Measurements from ENCODE around the gene OGFR.
"Not testable (repeated sequence)": the region's sequence is repeated elsewhere in the genome, so short reads cannot be mapped to it uniquely, and the experiment has no call there.

OGFR gene

DNA sequence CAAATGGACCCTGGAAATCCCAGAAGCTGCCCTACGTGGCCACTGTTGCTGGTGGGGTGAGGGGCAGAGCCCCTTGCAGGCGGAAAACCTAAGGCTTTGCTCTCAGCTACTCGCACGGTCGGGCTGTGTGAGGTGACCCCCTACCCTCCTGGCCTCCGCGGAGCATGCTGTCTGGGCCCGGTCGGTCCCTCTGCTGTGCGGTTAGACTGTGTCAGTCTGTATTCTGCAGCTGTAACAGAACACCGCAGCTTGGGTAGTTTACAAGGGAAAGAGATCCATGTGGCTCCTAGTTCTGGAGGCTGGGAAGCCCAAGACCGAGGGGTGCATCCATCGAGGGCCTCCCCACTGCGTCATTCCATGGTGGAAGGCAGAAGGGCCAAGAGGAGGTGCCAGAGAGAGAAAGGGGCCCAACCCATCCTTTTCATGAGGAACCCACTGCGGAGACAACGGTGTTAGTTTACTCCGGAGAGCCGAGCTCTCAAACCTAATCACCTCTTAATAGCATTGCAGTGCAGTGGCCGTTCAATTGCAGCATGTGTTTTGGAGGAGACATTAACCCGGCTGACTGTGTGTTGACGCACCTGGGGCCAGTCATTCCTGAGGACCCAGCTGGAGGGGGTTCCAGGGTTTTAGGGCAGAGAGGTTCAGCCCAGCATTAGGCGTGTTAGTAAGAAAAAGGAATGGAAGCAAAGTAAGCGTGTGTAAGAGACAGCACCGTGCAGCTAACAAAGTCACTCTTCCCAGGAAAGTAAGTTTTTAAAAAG, 30.5 kb downstream of the OGFR start:
- in situ Hi-C loops (cut with MboI; ENCODE audit: low sequenced_read_pairs): no loop called here

- in situ Hi-C loops (cut with MboI; ENCODE audit: low sequenced_read_pairs): no loop called here
Observed at GRCh38 chr20:62835931-62836861, 31.6 kb downstream of the OGFR start.

DNA sequence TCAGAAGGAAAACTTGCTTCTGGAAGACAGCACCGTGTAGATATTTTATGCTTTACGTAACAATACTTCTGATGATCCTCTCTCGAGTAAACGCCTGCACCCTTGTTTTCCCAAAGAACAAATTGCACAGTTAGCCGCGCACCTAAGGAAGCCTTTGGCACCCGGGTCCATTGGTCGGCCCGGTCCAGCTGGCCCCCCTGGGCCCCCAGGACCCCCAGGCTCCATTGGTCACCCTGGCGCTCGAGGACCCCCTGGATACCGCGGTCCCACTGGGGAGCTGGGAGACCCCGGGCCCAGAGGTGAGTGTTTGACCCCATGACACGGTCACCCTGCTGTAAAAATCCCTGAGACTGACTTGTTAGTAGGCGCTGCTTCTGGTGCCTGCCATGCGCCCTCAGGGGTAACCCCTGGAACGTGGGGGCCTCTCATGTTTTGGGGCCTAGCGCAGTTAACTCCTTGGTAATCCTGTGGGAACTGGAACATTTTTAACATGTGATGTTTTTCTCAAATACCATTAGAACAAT, 32.4 kb downstream of the OGFR start:
- in situ Hi-C loops (cut with MboI; ENCODE audit: low sequenced_read_pairs): no loop called here

DNA sequence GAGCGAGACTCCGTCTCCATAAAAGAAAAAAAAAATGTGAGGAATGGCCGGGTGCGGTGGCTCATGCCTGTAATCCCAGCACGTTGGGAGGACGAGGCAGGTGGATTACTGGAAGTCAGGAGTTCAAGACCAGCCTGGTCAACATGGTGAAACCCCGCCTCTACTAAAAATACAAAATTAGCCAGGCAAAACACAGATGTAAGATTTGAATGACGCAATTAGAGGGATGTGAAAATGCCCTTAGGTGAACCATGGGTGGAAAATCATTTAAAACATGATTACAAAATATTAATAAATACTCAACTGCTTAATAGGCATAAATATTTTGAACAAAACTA, 33.1 kb downstream of the OGFR start:
- in situ Hi-C loops (cut with MboI; ENCODE audit: low sequenced_read_pairs): no loop called here

DNA sequence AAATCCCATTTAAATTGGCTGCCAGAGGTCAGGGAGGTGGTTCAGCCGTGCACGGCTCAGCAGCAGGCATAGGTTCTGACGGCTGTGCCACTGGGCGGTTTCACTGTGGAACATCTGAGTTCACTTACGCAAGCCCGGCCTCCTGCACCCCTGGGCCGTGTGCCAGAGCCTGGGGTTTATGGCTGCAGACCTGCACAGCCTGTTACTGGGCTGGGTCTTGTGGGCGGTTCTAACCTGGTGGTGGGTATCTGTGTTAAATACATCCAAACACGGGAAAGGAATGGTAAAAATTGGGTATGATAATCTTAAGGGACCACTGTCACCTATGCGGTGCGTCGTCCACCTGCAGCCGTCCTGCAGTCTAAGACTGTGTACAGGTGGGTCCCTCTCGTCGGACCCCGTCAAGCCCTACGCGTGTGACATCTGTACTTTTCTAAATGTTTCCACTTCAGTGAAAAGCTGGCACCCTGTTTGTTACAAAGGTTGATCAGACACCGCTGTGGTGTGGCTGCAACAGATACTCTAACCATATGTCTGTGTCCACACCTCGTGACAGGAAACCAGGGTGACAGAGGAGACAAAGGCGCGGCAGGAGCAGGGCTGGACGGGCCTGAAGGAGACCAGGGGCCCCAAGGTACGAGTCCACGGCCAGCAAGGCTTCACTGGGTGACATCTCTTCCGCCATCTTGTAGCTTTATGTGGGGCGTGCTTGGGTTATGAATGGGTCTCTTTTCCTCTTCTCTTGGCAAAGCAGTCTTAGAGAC, 33.7 kb downstream of the OGFR start:
- in situ Hi-C loops (cut with MboI; ENCODE audit: low sequenced_read_pairs): no loop called here

GRCh38 chr20:62839261-62839660, 34.6 kb downstream of the OGFR start:
- in situ Hi-C loops (cut with MboI; ENCODE audit: low sequenced_read_pairs): no loop called here

GRCh38 chr20:62839816-62840215, 35.2 kb downstream of the OGFR start:
- in situ Hi-C loops (cut with MboI; ENCODE audit: low sequenced_read_pairs): no loop called here

GRCh38 chr20:62840244-62841197, 35.9 kb downstream of the OGFR start:
- in situ Hi-C loops (cut with MboI; ENCODE audit: low sequenced_read_pairs): no loop called here

GRCh38 chr20:62841705-62842212, 37.1 kb downstream of the OGFR start:
- in situ Hi-C loops (cut with MboI; ENCODE audit: low sequenced_read_pairs): no loop called here

DNA sequence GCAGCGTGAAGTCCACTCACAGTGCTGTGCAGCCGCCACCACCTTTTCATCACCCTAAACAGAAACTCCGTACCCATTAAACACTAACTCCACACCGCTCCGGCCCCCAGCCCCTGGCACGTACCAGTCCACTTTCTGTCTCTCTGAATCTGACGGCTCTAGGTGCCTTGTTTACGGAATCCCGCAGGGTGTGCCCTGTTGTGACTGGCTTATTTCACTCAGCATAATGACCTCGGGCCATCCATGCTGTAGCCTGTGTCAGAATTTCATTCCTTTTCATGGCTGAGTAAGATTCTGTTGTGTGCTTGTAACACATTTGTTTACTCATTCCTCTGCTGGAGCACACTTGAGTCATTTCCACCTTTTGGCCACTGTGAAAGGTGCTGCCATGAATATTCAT, 39.0 kb downstream of the OGFR start:
- in situ Hi-C loops (cut with MboI; ENCODE audit: low sequenced_read_pairs): no loop called here

- in situ Hi-C loops (cut with MboI; ENCODE audit: low sequenced_read_pairs): no loop called here
Observed at GRCh38 chr20:62844182-62844581, 39.5 kb downstream of the OGFR start.

DNA sequence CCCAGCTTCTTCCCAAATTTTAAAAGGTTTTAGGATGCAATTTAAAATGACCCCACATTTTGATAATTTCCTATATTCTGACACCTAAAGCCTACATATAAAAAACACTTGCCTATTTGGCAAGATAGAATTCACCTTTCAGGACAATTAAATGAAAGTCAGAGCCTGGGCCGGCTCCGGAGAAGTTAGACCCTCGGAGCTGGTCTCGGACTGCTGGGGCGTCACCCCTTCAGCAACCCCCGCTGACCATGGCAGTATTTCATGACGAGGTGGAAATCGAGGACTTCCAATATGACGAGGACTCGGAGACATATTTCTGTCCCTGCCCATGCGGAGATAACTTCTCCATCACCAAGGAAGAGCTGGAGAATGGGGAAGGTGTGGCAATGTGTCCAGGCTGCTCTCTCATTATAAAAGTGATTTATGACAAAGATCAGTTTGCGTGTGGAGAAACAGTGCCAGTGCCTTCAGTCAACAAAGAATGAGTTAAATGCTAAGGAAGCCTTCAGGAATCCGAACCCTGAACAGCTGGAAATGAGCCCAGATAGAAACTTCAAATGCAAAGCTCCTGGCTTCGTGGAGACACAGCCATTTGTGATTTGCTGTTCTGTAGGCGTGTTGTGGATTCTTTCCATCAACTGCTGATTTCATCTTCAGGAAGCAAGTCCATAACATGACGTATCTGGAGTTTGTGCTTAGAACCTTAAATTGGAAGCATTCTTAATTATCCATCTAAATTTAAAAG, 41.0 kb downstream of the OGFR start:
- in situ Hi-C loops (cut with MboI; ENCODE audit: low sequenced_read_pairs): no loop called here

DNA sequence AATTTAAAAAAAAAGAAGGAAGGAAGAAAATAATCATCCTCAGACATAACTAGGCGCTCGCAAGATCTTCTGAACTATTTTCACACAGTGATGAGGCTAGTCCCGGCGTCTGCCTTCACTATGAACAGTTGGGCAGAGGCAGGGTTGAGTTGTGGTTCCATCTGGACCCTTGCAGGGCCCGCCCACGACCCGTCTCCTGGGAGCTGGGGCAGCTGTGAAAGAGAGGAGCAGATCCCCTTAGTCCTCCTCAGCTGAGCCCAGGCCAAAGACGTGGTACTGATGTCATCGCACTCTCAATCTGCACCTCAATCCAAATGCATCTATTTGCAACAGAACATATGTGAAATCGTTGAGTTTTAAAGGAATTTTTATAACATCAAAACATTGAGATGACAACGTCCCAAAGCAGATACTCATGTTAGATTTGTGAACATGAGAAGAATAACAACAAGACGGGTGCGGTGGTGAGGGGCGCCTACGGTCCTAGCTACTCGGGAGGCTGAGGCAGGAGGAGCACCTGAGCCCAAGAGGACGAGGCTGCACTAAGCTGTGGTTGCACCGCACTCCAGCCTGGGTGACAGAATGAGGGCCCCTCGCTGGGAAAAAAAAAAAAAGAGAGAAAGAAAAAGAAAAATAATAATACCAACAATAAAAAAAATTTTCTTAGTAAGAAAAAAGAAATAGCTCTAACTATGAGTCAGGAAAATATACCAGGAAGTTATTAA, 41.7 kb downstream of the OGFR start:
- in situ Hi-C loops (cut with MboI; ENCODE audit: low sequenced_read_pairs): no loop called here

GRCh38 chr20:62848917-62849316, 44.3 kb downstream of the OGFR start:
- in situ Hi-C loops (cut with MboI; ENCODE audit: low sequenced_read_pairs): not testable (repeated sequence)

DNA sequence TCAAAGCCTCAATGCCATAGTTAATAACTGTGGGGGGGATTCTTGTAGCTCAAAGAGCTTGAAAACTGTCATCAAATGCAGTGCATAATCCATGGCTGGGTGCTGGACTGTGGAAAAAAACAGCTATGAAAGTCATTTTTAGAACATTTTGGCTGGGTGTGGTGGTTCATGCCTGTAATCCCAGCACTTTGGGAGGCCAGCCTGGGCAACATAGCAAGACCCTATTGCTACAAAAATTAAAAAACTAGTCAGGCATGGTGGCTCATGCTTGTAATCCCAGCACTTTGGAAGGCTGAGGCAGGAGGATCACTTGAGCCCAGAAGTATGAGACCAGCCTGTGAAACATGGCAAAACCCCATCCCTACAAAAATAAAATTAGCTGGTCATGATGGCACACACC, 44.8 kb downstream of the OGFR start:
- in situ Hi-C loops (cut with MboI; ENCODE audit: low sequenced_read_pairs): no loop called here

DNA sequence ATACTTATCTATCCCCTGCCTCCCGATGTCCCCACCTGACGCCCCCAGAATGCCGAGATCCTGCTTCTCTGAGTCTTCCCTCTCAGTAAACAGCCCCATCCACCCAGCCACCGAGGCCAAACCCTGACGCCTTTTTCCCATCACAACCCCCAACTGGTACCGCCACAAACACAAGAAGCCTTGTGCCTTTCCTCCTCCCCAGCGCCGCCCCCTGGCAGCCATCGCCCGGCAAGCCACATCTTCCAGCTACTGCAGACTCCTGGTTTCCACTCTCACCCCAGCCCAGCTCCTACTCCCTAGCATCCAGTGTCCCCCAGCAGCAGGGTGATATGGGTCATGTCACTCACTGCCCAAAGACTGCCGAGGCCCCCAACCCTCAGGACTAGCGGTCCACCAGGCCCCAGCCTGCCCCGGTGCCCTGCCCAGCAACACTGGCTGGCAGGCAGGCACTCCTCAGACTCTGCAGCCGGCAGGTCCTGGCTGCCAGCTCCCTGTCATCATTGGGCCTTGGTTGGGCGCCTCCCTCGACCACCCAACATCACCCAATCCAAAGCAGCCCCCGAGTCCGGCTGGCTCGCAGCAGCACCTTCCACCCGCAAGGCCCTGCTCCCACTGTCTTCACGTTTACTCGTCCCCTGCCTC, 45.8 kb downstream of the OGFR start:
- in situ Hi-C loops (cut with MboI; ENCODE audit: low sequenced_read_pairs): no loop called here

DNA sequence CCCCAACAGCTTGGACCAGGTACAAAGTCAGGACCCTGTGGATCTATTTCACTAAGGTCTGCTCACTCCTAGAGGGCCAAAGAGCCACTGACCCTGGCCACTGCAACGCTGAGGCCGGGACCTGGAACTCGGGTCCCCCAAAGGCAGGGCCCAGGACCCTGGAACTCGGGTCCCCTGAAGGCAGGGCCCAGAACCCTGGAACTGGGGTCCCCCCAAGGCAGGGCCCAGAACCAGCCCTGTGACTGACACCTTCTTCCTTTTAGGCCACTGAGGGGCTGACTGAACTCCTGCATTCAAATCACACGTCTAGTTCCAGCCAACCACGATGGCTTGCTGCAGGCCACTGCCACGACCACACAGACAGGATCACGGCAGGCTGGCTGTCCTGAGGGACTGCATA, 47.6 kb downstream of the OGFR start:
- in situ Hi-C loops (cut with MboI; ENCODE audit: low sequenced_read_pairs): no loop called here

- in situ Hi-C loops (cut with MboI; ENCODE audit: low sequenced_read_pairs): no loop called here
Observed at GRCh38 chr20:62852841-62853240, 48.2 kb downstream of the OGFR start.
